ENCODE measurements around the gene TFAP2E. TPM values are rescaled to one million over a fixed set of nuclear protein-coding genes. Genes with fewer than 3 reads are reported as not detected.

TFAP2E gene
- total RNA-seq, 8 experiments from 2014 or later = 0.20 to 12.4 (median 3.0) TPM

- WGBS, 10 experiments = 29 to 100% (median 53%) methylated on average over 1 to 4 of the region's 4 CpGs
- ATAC-seq (replicated peaks in 6 of 8) = peak in 6 of 8 experiments; percentile 42 to 85 (median 58)
- Histone ChIP-seq H3K27ac (no peak overlapping the region), H3K4me1 (replicated peaks in 1 of 2) (peaks cover 0 to 5% of the 10 kb centered on the region in 2 donors), H3K4me3 (no peak overlapping the region)
- in situ Hi-C loops (cut with MboI; ENCODE audit: low pct_unique_long_range_greater_than_20kb in 2 of 9, low sequenced_read_pairs in 9 of 9, unreplicated experiment in 9 of 9) = no loop called here
Observed at GRCh38 chr1:35622510-35623178, 49.5 kb downstream of the TFAP2E start.

- ATAC-seq (replicated peaks in 6 of 8) = no peak
- peaks cover 0 to 5% of the 10 kb centered on the region in 2 donors for H3K4me1 ChIP-seq (replicated peaks in 1 of 2)
- no peak overlapping the region for H3K27ac ChIP-seq
- no peak overlapping the region for H3K4me3 ChIP-seq
- in situ Hi-C loops (cut with MboI; ENCODE audit: low pct_unique_long_range_greater_than_20kb in 2 of 9, low sequenced_read_pairs in 9 of 9, unreplicated experiment in 9 of 9) = no loop called here
Observed at GRCh38 chr1:35623832-35624231, 50.7 kb downstream of the TFAP2E start.

- in situ Hi-C loops (cut with MboI; ENCODE audit: low pct_unique_long_range_greater_than_20kb in 2 of 9, low sequenced_read_pairs in 9 of 9, unreplicated experiment in 9 of 9) = no loop called here
- 43 to 100% (median 81%) methylated on average over 1 to 2 of the region's 2 CpGs; no CpG with 5 or more reads in 2 of the 10 experiments for WGBS, 10 experiments
- no peak for ATAC-seq (replicated peaks in 6 of 8)
- Histone ChIP-seq H3K4me3 (no peak overlapping the region), H3K4me1 (replicated peaks in 1 of 2) (no peaks in the 10 kb centered on the region), H3K27ac (no peak overlapping the region)
Observed at GRCh38 chr1:35629051-35629450, 55.9 kb downstream of the TFAP2E start.

- in situ Hi-C loops (cut with MboI; ENCODE audit: low pct_unique_long_range_greater_than_20kb in 2 of 9, low sequenced_read_pairs in 9 of 9, unreplicated experiment in 9 of 9) = no loop called here
- H3K27ac ChIP-seq = no peak overlapping the region
- H3K4me3 ChIP-seq = no peak overlapping the region
- no peaks in the 10 kb centered on the region for H3K4me1 ChIP-seq (replicated peaks in 1 of 2)
- WGBS, 10 experiments = 76 to 100% (median 92%) methylated on average over 1 to 3 of the region's 3 CpGs; no CpG with 5 or more reads in 1 of the 10 experiments
- no peak for ATAC-seq (replicated peaks in 6 of 8)
Observed at GRCh38 chr1:35631396-35631795, 58.3 kb downstream of the TFAP2E start.

GRCh38 chr1:35633547-35633946 is 60.4 kb downstream of the TFAP2E start:
- ATAC-seq (replicated peaks in 6 of 8) = peak in 3 of 8 experiments; percentile 81 to 95 (median 88)
- Histone ChIP-seq H3K27ac (no peak overlapping the region), H3K4me3 (no peak overlapping the region), H3K4me1 (replicated peaks in 1 of 2) (peaks cover 3 to 6% of the 10 kb centered on the region in 2 donors)
- in situ Hi-C loops (cut with MboI; ENCODE audit: low pct_unique_long_range_greater_than_20kb in 2 of 9, low sequenced_read_pairs in 9 of 9, unreplicated experiment in 9 of 9) = no loop called here

GRCh38 chr1:35637401-35637809 is 64.3 kb downstream of the TFAP2E start:
- in situ Hi-C loops (cut with MboI; ENCODE audit: low pct_unique_long_range_greater_than_20kb in 2 of 9, low sequenced_read_pairs in 9 of 9, unreplicated experiment in 9 of 9) = no loop called here
- peaks cover 12 to 20% of the 10 kb centered on the region in 2 donors for H3K4me1 ChIP-seq (replicated peaks in 1 of 2)
- 0 to 69% (median 56%) methylated on average over 1 of the region's 1 CpG; no CpG with 5 or more reads in 3 of the 10 experiments for WGBS, 10 experiments
- no peak overlapping the region for H3K4me3 ChIP-seq
- H3K27ac ChIP-seq = no peak overlapping the region
- ATAC-seq (replicated peaks in 6 of 8) = no peak

- 11 to 100% (median 54%) methylated on average over 2 to 23 of the region's 29 CpGs; no CpG with 5 or more reads in 2 of the 10 experiments for WGBS, 10 experiments
- in situ Hi-C loops (cut with MboI; ENCODE audit: low pct_unique_long_range_greater_than_20kb in 2 of 9, low sequenced_read_pairs in 9 of 9, unreplicated experiment in 9 of 9) = no loop called here
- H3K27ac ChIP-seq = peak overlapping the region; percentile 83 to 92
Observed at GRCh38 chr1:35640380-35641232, 67.5 kb downstream of the TFAP2E start.

GRCh38 chr1:35641233-35641866 is 68.2 kb downstream of the TFAP2E start, which contains the start of gene PSMB2:
PSMB2 (minus strand) TSS chr1:35641526; CDS start chr1:35641432, 94 bp downstream.
- Histone ChIP-seq H3K4me3 (peak within 1 kb of the TSS; percentile 67 to 99 (median 96)), H3K27ac (peak within 1 kb of the TSS; percentile 83 to 92), H3K4me1 (replicated peaks in 1 of 2) (peaks cover 19 to 20% of the 10 kb centered on the region in 2 donors)
- WGBS, 10 experiments = 0 to 4% (median 0%) methylated on average over 1 to 29 of the region's 43 CpGs; no CpG with 5 or more reads in 3 of the 10 experiments
- in situ Hi-C loops (cut with MboI; ENCODE audit: low pct_unique_long_range_greater_than_20kb in 2 of 9, low sequenced_read_pairs in 9 of 9, unreplicated experiment in 9 of 9) = no loop called here
- peak; percentile 92 to 99 (median 98) for ATAC-seq (replicated peaks in 6 of 8)

More at GRCh38 chr1:35640380-35641232, 67.5 kb downstream of the TFAP2E start:
- no peak for ATAC-seq (replicated peaks in 6 of 8)
- H3K4me1 ChIP-seq (replicated peaks in 1 of 2) = peaks cover 19 to 20% of the 10 kb centered on the region in 2 donors
- H3K4me3 ChIP-seq = peak overlapping the region; percentile 67 to 99 (median 96)

GRCh38 chr1:35642471-35642955 is 69.4 kb downstream of the TFAP2E start:
- no peak overlapping the region for H3K27ac ChIP-seq
- H3K4me1 ChIP-seq (replicated peaks in 1 of 2) = peaks cover 15 to 20% of the 10 kb centered on the region in 2 donors
- 9 to 87% (median 49%) methylated on average over 6 to 14 of the region's 14 CpGs for WGBS, 10 experiments
- in situ Hi-C loops (cut with MboI; ENCODE audit: low pct_unique_long_range_greater_than_20kb in 2 of 9, low sequenced_read_pairs in 9 of 9, unreplicated experiment in 9 of 9) = no loop called here
- peak in 1 of 8 experiments; percentile 7 for ATAC-seq (replicated peaks in 6 of 8)
- peak overlapping the region; percentile 67 to 99 (median 96) for H3K4me3 ChIP-seq

GRCh38 chr1:35644204-35644603 is 71.1 kb downstream of the TFAP2E start:
- WGBS, 10 experiments = 0 to 29% (median 2%) methylated on average over 1 to 2 of the region's 2 CpGs
- no peak for ATAC-seq (replicated peaks in 6 of 8)
- in situ Hi-C loops (cut with MboI; ENCODE audit: low pct_unique_long_range_greater_than_20kb in 2 of 9, low sequenced_read_pairs in 9 of 9, unreplicated experiment in 9 of 9) = no loop called here
- no peak overlapping the region for H3K27ac ChIP-seq
- peaks cover 13% of the 10 kb centered on the region in 2 donors for H3K4me1 ChIP-seq (replicated peaks in 1 of 2)
- no peak overlapping the region for H3K4me3 ChIP-seq

All from motor neuron (in vitro differentiated cells).